GM21423 (cell line): Measurements from ENCODE around the gene ACVR1.
"Not testable (repeated sequence)": the region's sequence is repeated elsewhere in the genome, so short reads cannot be mapped to it uniquely, and the experiment has no call there.

Source experiments
- ATAC-seq: cut with Tn5 transposase; IDR thresholded peaks from one replicate; pipeline ENCODE4 v1.9.1; 2021; ENCODE audit warnings: mild to moderate bottlenecking, moderate library complexity; ENCODE audit not compliant: unreplicated experiment

Gene ACVR1

DNA sequence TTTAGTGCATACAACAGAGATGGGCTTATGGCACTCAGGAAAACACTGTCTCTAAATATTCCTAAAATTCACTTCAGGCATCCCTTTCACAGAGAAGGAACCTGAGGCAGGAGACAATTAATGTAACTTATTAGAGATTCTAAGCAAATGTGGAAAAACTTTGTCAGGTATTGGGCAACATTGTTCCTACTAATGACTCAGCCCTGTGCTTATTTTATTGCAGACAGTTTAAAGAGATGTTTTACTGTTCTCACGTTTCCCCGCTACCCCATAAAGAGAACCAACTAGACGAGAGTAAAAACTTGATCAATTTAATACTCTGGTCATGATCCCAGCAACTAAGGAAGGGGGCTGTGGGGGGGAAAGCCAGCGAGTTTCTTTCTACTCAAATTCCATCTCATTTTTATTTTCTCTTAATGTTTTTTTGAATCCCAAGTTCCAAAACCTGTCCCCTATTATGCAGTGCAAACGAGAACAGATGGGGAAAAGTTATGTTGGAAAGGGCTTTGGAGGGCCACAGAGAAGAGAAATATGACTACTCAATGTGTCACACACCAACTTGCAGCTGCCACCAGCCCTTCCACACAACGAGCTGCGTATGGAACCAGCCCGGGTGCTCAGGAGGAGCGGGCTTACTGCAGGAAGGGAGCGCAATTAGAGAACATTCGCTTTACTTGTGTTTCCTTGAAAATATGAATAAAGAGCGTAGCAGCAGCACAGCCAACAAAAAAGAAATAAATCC lies 18.7 kb upstream of the ACVR1 start:
- ATAC-seq, result no peak

DNA sequence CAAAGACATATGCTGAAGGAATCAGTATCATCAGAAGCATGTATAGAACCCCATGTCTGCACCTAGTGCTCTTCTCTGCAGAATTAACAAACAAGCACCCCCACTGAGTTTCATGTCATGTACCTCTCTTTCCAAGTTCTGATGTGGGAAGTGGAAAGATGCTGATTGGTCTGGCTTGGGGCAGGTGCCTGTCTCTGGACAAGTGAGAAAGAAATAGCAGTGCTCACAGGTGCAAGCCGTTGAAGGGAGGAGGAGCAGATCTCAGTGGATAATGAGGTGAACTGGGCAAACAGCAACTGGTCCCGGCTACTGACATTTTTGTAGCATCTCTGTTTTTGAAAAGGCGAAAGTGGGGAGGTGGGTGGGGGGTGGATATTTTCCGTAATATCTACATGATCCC lies 17.5 kb upstream of the ACVR1 start:
- no peak for ATAC-seq

GRCh38 chr2:157891643-157892041 lies 15.5 kb upstream of the ACVR1 start:
- ATAC-seq, result no peak

GRCh38 chr2:157890969-157891642 lies 15.0 kb upstream of the ACVR1 start:
- no peak for ATAC-seq

DNA sequence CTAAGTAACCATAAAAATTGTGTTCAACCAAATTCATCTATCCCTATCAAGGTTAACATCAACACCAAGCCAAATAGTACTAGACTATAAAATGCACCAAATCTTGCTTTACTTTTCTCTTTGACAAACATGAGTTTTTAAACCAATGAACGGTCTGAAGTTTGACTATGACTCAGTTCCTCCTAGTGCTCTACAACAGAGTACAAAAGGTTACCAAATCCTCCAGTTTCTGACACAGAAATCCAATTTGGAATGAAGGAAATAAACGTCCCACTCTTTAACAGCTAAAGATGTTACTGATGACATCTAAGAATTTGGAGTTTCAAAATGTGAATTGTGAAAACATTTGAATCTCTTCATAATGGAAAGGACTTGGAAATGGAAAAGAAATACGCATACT lies 11.8 kb upstream of the ACVR1 start:
- no peak for ATAC-seq

DNA sequence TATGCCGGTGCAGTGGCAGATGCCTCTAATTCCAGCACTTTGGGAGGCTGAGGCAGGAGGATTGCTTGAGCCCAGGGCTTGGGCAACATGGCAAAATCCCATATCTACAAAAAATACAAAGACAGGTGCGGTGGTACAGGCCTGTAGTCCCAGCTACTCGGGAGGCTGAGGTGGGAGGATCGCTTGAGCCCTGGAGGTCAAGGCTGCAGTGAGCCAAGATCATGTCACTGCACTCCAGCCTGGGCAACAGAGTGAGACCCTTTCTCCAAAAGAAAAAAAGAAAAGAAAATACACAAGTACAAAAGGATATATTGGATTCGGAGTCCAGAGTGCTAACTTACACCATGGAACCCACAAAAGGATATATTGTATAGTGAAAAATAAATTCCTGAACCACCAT lies 8.4 kb upstream of the ACVR1 start:
- ATAC-seq, result not testable (repeated sequence)

DNA sequence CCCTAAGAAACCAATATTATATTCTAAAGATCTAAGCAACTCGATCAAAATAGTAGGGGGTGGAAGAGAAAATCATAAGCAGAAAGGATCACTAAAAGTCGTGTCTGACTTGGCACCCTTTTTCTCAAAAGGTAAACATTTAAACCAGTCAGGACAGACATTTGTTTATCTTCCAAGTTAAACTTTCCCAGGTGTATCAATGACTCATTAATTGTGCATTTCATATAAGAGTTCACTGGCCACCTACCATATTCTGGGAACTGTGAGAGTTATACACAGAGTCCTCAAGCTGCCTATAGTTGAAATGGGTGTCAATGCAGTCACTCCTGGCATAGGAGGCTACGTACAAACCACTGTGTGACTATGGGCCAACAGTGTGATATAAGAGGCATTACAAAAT lies 4.8 kb upstream of the ACVR1 start:
- no peak for ATAC-seq

GRCh38 chr2:157877761-157878400 lies 1.8 kb upstream of the ACVR1 start:
- ATAC-seq, result no peak

DNA sequence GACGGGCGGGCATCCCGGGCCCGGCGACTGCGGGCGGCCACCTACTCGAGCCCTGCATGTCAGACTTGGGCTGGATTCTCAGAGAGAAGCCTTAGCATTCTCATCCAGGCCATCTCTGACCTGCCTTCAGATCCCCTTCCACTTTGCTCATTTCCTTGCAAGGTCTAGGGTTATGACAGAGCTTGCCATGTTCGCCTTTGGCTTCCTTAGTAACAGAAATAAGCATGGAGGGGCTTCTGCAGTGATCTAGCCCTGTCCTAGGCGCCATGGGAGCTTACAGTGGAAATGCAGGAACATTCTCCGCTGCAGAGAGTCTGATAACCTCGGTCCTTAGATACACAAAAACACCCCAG lies 632 bp upstream of the ACVR1 start:
- no peak for ATAC-seq

GRCh38 chr2:157875641-157876065 lies 477 bp downstream of the ACVR1 start:
- peak; percentile 40 for ATAC-seq

DNA sequence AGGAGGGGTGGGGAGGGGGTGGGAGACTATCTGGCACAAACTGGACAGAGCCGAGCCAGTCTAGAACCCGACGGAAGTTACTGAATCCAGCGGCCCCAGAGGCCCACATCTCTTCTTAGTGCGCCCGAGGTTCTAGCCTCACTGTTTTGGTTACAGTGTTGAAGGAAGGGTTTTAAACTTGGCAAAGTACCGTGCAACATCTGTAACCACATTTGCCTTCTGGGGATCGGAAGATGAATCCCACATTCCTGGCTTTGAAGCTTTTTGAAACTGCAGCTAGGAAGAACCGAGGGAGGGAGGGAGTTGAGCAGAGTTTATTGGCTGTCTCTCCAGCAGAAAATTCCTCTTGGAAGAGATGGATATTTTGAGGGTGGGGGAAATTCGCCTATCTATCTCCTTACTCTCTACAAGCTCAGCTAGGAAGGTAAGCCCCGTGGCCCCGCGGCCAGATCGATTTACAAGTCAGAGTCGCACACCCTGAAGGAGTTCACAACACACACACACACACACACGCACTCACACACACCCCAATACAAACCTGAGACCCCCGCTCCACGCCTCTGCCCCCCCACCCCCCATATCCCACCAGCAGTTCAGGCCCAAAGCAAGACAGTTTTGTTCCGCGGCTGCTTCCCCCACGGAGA lies 1.0 kb downstream of the ACVR1 start:
- ATAC-seq, result no peak

DNA sequence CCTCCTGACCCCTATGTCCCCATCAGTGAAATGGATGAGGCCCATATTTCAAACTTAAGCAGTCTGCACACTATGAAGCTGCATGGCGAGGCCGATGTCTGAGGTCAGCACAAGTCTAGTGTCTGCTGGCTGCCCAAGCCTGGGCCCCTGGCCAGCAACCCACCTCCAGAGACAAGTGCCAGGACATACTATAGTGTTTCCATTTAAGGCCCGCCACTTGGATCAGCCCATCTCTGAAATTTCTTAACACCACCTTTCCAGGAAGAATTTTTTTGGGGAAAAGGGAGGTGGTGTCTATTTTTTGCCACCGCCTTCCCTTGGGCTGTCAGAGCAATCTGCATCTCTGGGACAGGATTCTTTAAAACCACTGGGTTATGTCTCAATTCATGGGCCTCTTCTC lies 1.8 kb downstream of the ACVR1 start:
- ATAC-seq, result no peak

GRCh38 chr2:157872791-157873190 lies 3.3 kb downstream of the ACVR1 start:
- ATAC-seq, result no peak

GRCh38 chr2:157871415-157871814 lies 4.7 kb downstream of the ACVR1 start:
- ATAC-seq, result no peak

GRCh38 chr2:157868993-157869392 lies 7.1 kb downstream of the ACVR1 start:
- no peak for ATAC-seq

DNA sequence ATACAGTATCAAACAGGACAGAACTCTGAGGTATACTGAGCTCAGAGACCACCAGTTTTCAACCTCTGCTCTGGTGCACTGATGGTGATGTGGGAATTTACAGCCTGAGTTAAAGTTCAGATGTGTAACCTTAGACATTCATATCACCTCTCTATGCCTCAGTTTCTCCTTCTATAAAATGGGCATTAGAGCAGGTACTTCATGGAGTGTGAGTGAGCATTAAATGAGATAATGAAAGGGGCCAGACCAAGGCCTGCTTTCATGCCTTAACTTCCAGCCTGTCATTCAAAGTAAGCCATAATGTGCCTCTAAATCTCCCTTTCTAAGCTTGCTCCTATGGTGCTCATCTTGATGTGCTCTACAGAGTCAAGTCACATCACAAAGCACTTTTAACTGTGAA lies 8.4 kb downstream of the ACVR1 start:
- ATAC-seq, result no peak

GRCh38 chr2:157866666-157867642 lies 9.2 kb downstream of the ACVR1 start:
- ATAC-seq, result no peak

DNA sequence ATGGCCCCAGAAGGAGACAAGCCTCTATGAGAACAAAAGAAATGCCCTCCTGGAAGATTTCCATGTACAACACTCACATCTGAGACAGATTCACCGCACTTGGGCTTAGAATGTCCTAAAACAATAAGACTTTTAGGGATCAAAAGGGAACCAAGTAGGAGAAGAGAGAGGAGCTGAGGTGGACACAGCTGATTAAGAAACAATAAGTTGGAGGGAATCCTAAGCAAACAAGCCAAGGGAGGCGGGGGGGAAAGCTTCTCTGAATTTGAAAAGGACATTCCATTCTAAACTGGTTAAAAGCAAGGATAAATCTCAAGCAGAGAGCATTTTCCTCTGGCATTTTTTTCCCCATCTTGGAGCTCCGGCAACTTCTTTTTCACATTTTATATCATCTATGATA lies 9.9 kb downstream of the ACVR1 start:
- no peak for ATAC-seq

DNA sequence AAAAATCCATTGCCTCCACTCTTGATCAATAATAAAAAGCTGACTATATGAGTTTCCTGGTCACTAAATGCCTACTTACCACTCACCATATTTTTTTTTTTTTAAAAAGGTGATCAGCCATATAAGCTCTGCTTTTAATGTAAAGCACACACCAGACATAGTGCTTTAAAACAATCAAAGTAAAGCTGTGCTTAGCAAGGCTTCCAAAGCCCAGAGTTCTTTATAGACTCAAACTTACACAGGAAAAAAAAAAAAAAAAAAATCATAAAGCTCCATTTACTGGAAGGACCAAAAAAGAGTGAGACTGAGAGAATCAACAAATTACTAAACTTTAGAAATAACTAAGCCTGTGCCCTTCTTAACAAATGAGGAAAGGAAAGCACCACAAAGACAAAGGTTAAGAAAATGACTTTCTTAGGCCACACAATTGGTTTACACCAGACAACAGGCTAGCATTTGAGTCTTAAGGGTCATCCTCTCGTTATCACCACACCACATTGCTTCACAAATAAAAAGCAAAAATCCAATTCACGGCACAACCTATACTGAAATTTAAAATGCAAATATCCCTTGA lies 11.2 kb downstream of the ACVR1 start:
- no peak for ATAC-seq

GRCh38 chr2:157858846-157859245 lies 17.3 kb downstream of the ACVR1 start:
- ATAC-seq, result no peak
